ENCODE results near the gene PTBP3.
"Not testable (repeated sequence)": the region's sequence is repeated elsewhere in the genome, so short reads cannot be mapped to it uniquely, and the experiment has no call there.

GRCh38 chr9:112373666-112374065 is 40.2 kb upstream of the PTBP3 start:
- TF ChIP-seq CTCF (conservative IDR thresholded peaks at IDR 0.05; ENCODE audit: low read depth, low read length); EZH2 (IDR thresholded peaks at IDR 0.05; ENCODE audit: borderline replicate concordance, low read depth, low read length, poor library complexity, severe bottlenecking): not testable (repeated sequence)
